T-helper 22 cell (primary cell): ENCODE measurements around the gene RPLP1.

Source experiments
- DNase-seq: peaks from one replicate; pipeline ENCODE4 v3.0.0-alpha.2; 2020; ENCODE audit warnings: low read depth

RPLP1 gene

DNA sequence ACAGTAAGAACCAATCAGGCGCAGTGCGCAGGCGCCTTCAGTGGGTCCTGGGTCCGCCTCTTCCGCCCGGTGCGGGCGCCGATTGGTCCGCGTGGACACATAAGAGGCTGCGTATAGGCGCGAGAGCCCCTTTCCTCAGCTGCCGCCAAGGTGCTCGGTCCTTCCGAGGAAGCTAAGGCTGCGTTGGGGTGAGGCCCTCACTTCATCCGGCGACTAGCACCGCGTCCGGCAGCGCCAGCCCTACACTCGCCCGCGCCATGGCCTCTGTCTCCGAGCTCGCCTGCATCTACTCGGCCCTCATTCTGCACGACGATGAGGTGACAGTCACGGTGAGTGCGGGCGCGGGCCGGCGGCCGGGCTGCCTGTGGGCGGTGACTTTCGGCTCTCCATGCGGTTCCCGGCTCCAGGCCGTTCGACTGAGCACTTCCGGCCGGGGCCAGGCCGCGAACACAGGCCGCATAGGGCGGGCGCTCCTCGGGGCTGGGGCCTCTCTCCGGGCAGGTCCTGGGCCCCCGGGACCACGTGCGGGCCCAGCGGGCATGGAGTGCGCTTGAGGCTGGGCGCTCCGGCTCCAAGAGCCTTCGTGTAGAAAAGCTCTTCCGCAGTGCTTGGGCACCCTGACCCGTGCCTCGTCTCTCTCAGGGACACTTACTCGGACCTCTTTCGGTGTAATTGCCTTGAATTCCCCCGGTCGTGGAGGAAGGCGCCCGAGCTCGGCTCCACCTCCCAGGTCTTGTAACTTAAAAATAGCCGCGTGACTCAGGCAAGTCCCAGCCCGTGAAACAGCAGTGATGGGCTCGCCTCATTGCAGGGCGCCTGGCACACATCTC, at the start of gene RPLP1:
TSS of gene RPLP1 (plus strand) at position 127 of the 830 bp plus-strand sequence. CDS start at position 258, 131 bp downstream.
- DNase-seq, result peak; percentile 89

DNA sequence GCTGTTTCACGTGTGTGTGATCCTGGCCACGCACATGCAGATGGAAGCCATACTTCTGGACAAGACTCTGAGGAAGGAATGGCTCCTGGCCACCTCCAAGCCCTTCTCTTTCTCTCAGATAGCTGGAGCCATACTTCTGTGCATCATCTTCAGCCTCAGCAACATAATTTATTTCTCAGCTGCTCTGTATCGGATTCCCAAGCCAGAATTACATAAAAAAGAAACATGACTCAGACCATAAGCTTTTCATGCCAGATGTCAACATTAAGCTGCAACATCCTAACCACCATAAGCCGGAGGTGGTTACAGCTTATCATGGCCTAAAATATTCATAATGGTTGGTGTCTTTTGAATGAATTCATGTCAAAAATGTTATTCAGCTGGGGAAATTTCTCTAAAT, 49.0 kb upstream of the RPLP1 start:
- DNase-seq, result no peak

- DNase-seq, result no peak
Measured at GRCh38 chr15:69405110-69405509, 47.5 kb upstream of the RPLP1 start.

DNA sequence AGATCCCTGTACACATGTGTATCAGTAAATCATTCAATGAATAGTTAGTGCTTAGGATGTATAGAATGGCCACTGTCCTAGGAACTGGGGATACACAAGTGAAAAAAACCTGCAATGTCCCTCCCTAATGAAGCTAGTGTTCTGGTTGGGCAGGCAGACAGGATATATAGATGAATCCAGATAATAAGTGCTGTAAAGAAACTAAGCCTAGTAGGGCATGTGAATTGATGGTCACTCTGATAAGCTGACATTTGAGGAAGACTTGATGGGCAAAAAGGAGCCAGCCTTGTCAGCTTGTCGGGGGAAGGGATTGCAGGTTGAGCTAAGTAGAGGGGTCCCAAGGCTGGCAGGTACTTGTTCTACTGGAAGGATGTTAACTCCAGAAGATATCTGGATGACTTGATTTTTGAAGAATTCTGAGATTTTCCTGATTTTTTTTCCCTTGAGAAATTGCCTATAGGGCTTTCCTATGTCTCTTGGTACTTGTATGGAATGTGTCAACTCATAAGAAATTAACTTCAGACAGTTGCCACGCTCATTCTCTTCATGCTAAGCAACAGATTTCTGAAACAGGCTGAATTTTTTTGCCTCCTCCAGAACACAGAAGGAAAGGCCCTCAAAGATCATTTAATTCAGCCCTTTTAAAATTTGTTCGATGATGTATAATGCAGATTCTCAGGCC, 44.8 kb upstream of the RPLP1 start:
- no peak for DNase-seq

GRCh38 chr15:69408841-69409240, 43.8 kb upstream of the RPLP1 start:
- DNase-seq, result no peak

DNA sequence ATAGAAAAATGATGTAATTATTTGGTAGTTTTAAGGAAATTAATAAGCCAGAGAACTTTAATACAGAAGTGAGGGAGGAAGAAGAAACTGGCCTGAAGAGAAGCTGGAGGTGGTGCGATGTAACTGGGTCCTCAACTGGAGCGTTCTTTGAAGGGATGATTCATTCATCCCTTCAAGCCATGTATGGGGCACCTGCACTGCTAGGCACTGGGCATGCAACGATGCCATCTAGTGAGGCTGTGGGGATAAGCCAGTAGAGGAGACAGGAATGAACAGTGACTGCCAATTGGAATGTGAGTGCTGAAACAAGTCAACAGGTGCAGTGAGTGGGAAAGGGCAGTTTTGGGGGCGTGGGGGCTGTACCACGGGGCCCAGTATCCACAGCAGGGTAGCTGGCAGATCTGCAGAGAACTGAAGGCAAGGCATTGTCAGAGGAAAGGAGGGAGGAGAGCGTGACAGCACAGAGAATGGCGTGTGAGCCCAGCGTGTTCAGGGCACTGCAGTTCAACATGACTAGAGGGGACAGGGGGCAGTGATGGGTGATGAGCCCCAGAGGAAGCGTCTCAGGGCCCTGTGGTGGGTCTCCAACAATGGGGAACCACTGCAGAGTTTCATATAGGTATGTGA, 42.3 kb upstream of the RPLP1 start:
- no peak for DNase-seq

DNA sequence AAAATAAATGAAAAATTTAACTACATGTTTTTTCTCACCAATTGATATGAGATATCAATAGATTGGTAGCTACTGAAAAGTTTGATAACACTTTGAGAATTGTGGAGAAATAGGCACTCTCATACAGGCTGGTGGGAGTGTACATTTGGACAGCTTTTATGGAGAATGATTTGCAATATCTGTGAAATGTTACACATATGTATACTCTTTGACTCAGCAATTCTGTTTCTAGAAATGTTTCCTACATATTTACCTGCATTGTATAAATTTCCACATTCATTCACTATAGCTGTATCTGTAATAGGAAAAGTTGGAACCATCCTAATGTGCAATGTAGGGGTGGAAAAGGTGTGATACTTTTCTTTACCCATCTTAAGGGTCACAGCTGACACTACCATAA, 40.3 kb upstream of the RPLP1 start:
- no peak for DNase-seq

DNA sequence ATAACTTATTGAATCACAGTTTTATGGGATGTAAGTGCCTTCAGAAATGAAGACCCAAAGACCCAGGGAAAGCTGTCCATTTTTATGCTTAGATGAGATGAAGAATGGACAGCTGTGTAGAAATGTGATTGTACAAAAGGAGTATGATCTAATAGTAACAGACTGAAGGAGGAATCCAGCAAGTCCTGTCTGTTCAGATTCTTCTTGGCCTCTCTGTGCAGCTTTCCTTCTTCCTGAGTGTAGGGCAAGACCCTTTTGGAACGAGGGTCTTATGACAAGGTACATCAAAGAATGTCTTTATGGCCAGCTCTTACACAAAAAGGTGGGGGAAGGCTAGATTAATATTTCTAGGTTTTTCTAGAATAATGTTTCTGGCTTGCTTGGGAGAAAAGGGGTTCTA, 39.9 kb upstream of the RPLP1 start:
- no peak for DNase-seq

DNA sequence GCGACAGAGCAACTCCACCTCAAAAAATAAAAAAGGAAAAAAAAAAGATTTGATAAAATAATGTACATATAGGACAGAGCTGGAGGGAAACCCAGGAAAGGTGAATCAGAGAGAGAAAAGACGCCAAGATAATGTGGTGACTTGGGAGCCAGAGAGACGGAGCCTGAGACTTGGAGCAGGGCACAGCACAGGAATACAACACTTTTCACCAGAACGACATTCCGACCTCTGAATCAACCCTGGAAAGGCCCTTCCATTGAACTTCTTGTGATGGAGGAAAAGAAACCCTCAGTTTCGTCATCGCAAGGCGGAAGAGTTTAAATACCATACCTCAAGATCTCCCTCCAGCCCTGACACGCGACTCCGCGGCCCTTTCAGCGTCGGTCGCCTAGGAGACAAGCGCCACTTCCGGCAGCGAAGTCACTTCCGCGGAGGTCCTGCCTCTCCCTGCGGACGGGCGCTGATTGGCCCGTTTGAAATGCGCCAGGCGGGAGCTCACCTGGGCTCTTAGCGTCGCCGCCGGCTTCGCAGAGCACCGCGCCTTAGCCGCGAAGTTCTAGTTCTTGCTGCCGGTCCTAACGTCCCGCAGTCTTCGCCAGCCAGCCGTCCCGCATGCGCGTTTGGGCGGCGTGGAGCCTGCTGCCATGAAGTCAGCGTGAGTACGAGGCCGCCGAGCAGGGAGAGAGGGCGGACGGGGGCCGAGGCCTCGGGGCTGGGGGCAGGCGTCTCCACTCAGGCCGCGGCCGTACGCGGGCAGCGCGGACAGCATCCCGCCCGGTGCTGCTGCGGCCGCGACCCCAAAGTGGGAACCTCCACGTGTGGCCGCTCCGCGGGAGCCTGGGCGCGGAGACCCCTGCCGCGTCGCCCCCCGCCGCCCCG, 38.6 kb upstream of the RPLP1 start, which contains the start of gene KIF23:
TSS of gene KIF23 (plus strand) at position 528 of the 879 bp plus-strand sequence. CDS start at position 645, 117 bp downstream.
- peak; percentile 91 for DNase-seq

- no peak for DNase-seq
Measured at GRCh38 chr15:69414701-69415167, 37.9 kb upstream of the RPLP1 start.

- no peak for DNase-seq
Measured at GRCh38 chr15:69415381-69415780, 37.2 kb upstream of the RPLP1 start.

DNA sequence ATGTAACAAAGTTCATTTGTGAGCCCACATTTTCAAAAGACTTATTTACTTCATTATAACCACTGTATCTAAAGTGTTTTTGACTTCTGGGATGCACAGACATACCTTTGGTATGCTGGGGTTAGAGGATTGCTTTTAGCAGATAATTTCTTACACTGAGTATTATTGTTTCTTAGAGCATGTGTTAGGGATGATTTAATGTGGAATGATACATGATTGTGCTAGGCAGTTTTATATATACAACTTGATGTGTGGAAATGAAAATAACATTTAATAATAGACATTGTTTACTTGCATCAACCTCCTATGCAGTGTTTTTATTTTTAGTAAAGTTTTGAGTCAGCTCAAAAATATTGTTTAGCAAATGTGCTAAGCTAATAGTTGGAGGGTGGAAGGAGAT, 35.0 kb upstream of the RPLP1 start:
- no peak for DNase-seq

DNA sequence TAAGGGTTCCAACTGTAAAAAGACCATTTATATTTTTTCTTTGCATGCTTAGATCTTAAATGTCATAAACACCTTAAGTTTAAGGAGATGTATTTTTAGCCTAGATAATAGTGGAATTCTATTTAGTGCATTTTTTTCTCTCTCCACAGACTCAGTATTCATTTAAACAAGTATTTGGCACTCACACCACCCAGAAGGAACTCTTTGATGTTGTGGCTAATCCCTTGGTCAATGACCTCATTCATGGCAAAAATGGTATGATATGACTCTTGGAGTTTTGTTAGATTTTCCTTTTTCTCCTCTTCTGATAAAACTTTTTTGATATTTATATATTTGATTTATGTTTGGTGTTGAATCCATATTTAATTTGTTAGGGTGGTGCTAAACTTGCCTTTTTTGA, 31.1 kb upstream of the RPLP1 start:
- DNase-seq, result no peak

DNA sequence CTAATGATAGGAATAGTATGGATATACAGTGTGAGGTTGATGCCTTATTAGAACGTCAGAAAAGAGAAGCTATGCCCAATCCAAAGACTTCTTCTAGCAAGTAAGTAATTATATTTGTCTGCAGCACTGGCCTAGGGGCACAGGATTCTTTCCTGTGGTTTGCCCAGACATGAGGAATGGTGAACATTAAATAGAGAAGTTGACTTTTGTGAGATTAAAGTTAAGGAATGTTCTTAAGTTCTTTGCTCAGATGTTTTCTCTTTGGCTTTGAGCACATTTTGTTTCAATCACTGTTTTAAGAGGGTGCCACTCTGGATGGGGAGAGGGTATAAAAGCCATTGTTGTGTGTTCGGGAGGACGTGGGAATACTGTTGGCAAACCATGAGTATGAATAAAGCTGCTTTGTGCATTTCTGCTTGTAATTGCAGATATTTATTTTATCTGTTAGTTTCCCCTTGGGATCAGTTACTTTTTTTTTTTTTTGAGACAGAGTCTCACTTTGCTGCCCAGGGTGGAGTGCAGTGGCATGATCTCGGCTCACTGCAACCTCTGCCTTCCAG, 30.2 kb upstream of the RPLP1 start:
- no peak for DNase-seq

DNA sequence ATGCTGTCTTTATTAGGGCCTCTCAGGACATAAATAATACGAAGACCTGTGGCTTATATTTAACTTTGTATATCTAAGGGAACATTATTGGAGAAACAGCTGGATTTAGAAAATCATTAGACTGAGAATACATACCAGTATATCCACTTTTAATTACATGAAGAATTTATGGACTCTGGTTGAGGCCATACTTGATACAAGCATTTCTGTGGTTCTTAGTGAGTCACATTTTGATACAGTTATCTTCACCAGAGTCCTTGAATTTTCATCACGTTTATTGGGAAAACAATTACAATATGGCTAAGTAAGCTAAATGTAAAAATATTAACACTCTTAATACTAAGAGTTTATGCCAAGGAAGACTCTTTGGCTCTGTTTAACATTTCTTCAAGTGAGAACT, 28.6 kb upstream of the RPLP1 start:
- DNase-seq, result no peak

DNA sequence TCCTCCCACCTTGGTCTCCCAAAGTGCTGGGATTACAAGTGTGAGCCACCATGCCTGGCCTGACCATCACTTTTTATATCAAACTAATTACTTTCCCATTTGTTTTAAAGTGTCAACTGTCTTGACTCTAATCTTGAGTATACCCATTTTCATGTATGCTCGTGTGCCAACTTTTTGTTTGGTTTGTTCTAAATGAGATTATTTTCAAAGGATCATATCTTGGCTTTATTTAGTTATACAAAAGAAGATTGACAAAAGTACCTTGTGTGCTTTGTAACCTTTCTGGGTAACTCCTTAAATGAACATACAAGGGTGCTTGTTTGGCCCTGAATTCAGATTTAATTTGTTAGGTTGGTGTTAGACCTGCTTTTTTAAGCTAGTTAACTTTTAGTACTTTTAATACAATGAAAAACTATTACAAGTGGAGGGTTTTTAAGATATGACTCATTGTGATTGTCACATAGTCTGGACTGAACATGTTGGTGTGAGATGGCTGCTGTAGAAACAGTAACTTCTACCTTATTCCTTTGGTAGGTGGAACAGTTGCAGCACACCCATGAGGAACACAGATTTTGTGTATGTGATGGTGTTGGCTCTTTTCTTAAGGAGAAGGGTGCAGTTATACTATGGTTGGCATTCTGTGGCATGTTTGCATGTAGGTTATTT, 27.7 kb upstream of the RPLP1 start:
- DNase-seq, result no peak

- DNase-seq, result no peak
Measured at GRCh38 chr15:69433831-69434230, 18.8 kb upstream of the RPLP1 start.

DNA sequence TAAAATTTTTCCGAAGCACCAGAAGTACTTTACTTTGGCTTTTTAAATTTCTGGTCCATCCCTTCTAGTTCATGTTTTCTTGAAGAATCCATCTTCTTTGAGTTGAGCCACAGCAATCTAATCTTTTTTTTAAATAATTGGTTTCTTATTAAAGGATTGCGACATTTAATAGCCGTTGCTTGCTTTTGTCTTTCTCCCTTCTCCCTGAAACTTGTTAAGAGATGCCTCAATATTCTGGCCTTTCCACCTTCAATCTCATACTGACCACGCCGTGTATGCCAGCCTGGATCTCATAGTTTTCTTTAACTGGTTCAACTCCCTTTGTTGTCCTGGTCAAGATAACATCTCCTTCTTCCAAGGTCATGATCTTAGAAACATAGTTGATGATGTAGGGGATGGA, 18.4 kb upstream of the RPLP1 start:
- DNase-seq, result no peak

- DNase-seq, result no peak
Measured at GRCh38 chr15:69434679-69435078, 17.9 kb upstream of the RPLP1 start.

- DNase-seq, result no peak
Measured at GRCh38 chr15:69435985-69436384, 16.6 kb upstream of the RPLP1 start.

DNA sequence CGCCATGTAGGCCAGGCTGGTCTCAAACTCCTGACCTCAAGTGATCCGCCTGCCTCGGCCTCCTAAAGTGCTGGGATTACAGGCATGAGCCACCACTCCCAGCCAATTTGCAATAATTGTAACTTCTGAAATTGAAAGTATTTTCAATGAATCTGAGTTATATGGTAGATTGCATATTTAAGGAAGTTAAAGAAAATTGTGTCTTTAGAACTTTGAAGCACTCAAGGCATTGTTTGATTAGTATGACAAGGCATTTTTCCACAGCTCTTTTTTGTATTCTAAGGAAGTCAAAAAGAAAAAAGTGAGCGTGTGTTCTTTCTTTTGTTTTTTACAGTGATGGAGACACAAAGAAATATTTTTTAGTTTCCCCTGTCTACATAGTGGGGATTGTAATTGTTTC, 15.7 kb upstream of the RPLP1 start:
- no peak for DNase-seq
